B cell (primary cell): ENCODE measurements around the gene ITGA3. TPM values are rescaled to one million over a fixed set of nuclear protein-coding genes. Genes with fewer than 3 reads are reported as not detected.

Experiments used
- ATAC-seq: fragments of 200-7000 bp; cut with Tn5 transposase; one replicate; pipeline ENCODE4 v1.10.0; 2021; ENCODE audit warnings: low read depth, mild to moderate bottlenecking, moderate number of reproducible peaks, moderate library complexity
- CTCF ChIA-PET: fragments of 350-600 bp; sonication (Branson Sonifier 250); formaldehyde crosslinking; loops from one replicate; lab custom pipeline; 2021; ENCODE audit warnings: antibody characterized with exemption, inconsistent platforms; lab: Charles Lee
- POLR2A ChIA-PET: fragments of 350-600 bp; sonication (Branson Sonifier 250); formaldehyde crosslinking; loops from one replicate; lab custom pipeline; 2021; ENCODE audit warnings: antibody characterized with exemption; lab: Charles Lee
- DNase-seq: peaks from one replicate; pipeline ENCODE4 v3.0.0; 2013
- H2AFZ ChIP-seq: 2 replicates; pipeline ENCODE4 v1.6.1; 2012; ENCODE audit warnings: mild to moderate bottlenecking, low read depth, low read length; ENCODE audit not compliant: insufficient read depth, poor library complexity, severe bottlenecking
- H3K27ac ChIP-seq, 2 donors: 1 replicate in 1 of 2; 2 replicates in 1 of 2; pipeline ENCODE4 v1.5.1; 2012 to 2013; ENCODE audit warnings: low read length in 2 of 2, mild to moderate bottlenecking in 2 of 2, moderate library complexity in 1 of 2
- H3K27me3 ChIP-seq, 4 experiments: fragments of 200-600 bp in 1 of 4; sonication (generic) in 1 of 4; replicated peaks in 1 of 4; 1 replicate in 2 of 4; 2 replicates in 2 of 4; pipeline versions ENCODE4 v1.6.1 to v1.7.0; 2013 to 2016; ENCODE audit warnings: low read length in 3 of 4, mild to moderate bottlenecking in 2 of 4, mixed read lengths in 1 of 4, moderate library complexity in 1 of 4; ENCODE audit not compliant: insufficient read depth in 4 of 4, control insufficient read depth in 3 of 4; ENCODE audit errors: control extremely low read depth in 1 of 4
- H3K36me3 ChIP-seq, 2 experiments: replicated peaks in 1 of 2; 1 replicate in 1 of 2; 2 replicates in 1 of 2; pipeline versions ENCODE4 v1.6.1 to v1.7.1; 2013; ENCODE audit warnings: low read length in 1 of 2; ENCODE audit not compliant: insufficient read depth in 2 of 2, control insufficient read depth in 1 of 2; ENCODE audit errors: control extremely low read depth in 1 of 2, extremely low read depth in 1 of 2
- H3K4me1 ChIP-seq, 2 donors: fragments of 200-600 bp in 1 of 2; sonication (generic) in 1 of 2; 1 replicate in 1 of 2; 2 replicates in 1 of 2; pipeline versions ENCODE4 v1.5.1 to v1.6.1; 2013 to 2017; ENCODE audit warnings: low read length in 2 of 2; ENCODE audit not compliant: control insufficient read depth in 2 of 2, insufficient read depth in 2 of 2
- H3K4me2 ChIP-seq: replicated peaks from 2 replicates; pipeline ENCODE3; 2012; ENCODE audit warnings: mild to moderate bottlenecking, low read depth, low read length; ENCODE audit not compliant: poor library complexity, severe bottlenecking
- H3K4me3 ChIP-seq, 5 experiments: fragments of 200-600 bp in 1 of 5; sonication (generic) in 1 of 5; 1 replicate in 3 of 5; 2 replicates in 2 of 5; pipeline versions ENCODE4 v1.5.1 to v1.7.0; 2011 to 2016; ENCODE audit warnings: low read length in 4 of 5, mild to moderate bottlenecking in 4 of 5, low read depth in 2 of 5, control low read depth in 1 of 5, moderate library complexity in 1 of 5; ENCODE audit not compliant: insufficient read depth in 1 of 5; ENCODE audit errors: control extremely low read depth in 1 of 5, extremely low read depth in 1 of 5
- H3K79me2 ChIP-seq: fragments of 200-600 bp; sonication (generic); one replicate; pipeline ENCODE4 v1.6.0; 2016; ENCODE audit warnings: low read length; ENCODE audit not compliant: control insufficient read depth, insufficient read depth
- H3K9ac ChIP-seq: fragments of 200-600 bp; sonication (generic); 2 replicates; pipeline ENCODE4 v1.6.1; 2017; ENCODE audit warnings: mild to moderate bottlenecking, low read length, moderate library complexity
- H3K9me3 ChIP-seq, 3 donors: one replicate each; pipeline versions ENCODE4 v1.6.1 to v1.7.1; 2013; ENCODE audit warnings: low read length in 2 of 3; ENCODE audit not compliant: control insufficient read depth in 2 of 3, insufficient read depth in 1 of 3; ENCODE audit errors: control extremely low read depth in 1 of 3
- H4K20me1 ChIP-seq: 2 replicates; pipeline ENCODE4 v1.6.0; 2012; ENCODE audit warnings: mild to moderate bottlenecking, low read length; ENCODE audit not compliant: insufficient read depth, control insufficient read depth, poor library complexity, severe bottlenecking
- H3K27ac Mint-ChIP-seq: one replicate; pipeline ENCODE4 v1.8.0; 2021; ENCODE audit warnings: mixed read lengths
- H3K27me3 Mint-ChIP-seq: one replicate; pipeline ENCODE4 v1.8.0; 2021; ENCODE audit warnings: mixed read lengths
- H3K4me1 Mint-ChIP-seq: one replicate; pipeline ENCODE4 v1.8.0; 2021; ENCODE audit warnings: mixed read lengths
- H3K4me3 Mint-ChIP-seq: one replicate; pipeline ENCODE4 v1.8.0; 2021; ENCODE audit warnings: mixed read lengths
- H3K9me3 Mint-ChIP-seq: one replicate; pipeline ENCODE4 v1.8.0; 2022; ENCODE audit warnings: mixed read lengths; ENCODE audit not compliant: insufficient read depth
- CTCF ChIP-seq: fragments of 200-600 bp; IDR thresholded peaks from one replicate; pipeline ENCODE4 v1.8.0; 2022; ENCODE audit warnings: antibody characterized with exemption, mild to moderate bottlenecking
- EZH2 ChIP-seq: IDR thresholded peaks from 2 replicates; pipeline ENCODE4 v1.6.1; 2012; ENCODE audit warnings: borderline replicate concordance, low read depth, mild to moderate bottlenecking, moderate library complexity, low read length; ENCODE audit not compliant: insufficient read depth, poor library complexity, severe bottlenecking
- WGBS: methylation state at CpG from one replicate; pipeline ENCODE4 v1.1.5; 2013; ENCODE audit warnings: missing lambda C conversion rate; ENCODE audit not compliant: insufficient coverage; 5-methylcytosine and 5-hydroxymethylcytosine counted together
- intact Hi-C: fragments of 100-400 bp; cut with micrococcal nuclease; formaldehyde crosslinking; loops from one replicate; pipeline ENCODE4 v1.10.0; 2022
- polyA plus RNA-seq: library from polyadenylated mRNA; depleted of rRNA; stranded (reverse); fragments of >200 nt; gene quantifications from 2 replicates; pipeline ENCODE4 v1.2.3, GENCODE V29; 2012
- total RNA-seq, 2 donors: library from RNA; stranded (reverse); fragments of 120-200 nt in 1 of 2; gene quantifications; 1 replicate in 1 of 2; 2 replicates in 1 of 2; pipeline versions ENCODE4 v1.2.3 to v1.2.4, GENCODE V29; 2013 to 2022

ITGA3 gene
- total and polyA plus RNA-seq, 2 donors (not counting 1 experiment from before 2014, with no cell fraction given): 11.9 to 13.3 TPM

GRCh38 chr17:50120475-50121253, 64.8 kb downstream of the ITGA3 start:
- H4K20me1 ChIP-seq: no peaks in the 10 kb centered on the region
- 88% methylated on average over 5 of the region's 7 CpGs for WGBS
- ChIA-PET POLR2A (interaction anchor here (0.6 kb wide), 2 partner anchors 36 to 286 kb away, joined by 3 to 6 read pairs; no protein-coding TSS in a partner anchor), CTCF (interaction anchor here (1.3 to 3.7 kb wide), 6 partner anchors 18 to 58 kb away, joined by 3 to 18 read pairs (median 8); partner anchors contain the start of gene PDK2)
- peaks cover 10 to 14% of the 10 kb centered on the region in 2 donors for H3K4me1 ChIP-seq
- Mint-ChIP-seq H3K27me3 (peaks cover 42% of the 10 kb centered on the region), H3K4me3 (no peak overlapping the region), H3K4me1 (peaks cover 8% of the 10 kb centered on the region), H3K27ac (no peak overlapping the region), H3K9me3 (no peaks in the 10 kb centered on the region)
- no peak overlapping the region for H3K4me2 ChIP-seq
- H3K9me3 ChIP-seq: no peaks in the 10 kb centered on the region
- DNase-seq (no peak), ATAC-seq (no peak)
- H3K27me3 ChIP-seq: peaks cover 0 to 35% (median 11%) of the 10 kb centered on the region in 4 experiments
- H3K27ac ChIP-seq: no peak overlapping the region
- no peaks in the 10 kb centered on the region for H3K36me3 ChIP-seq
- H3K79me2 ChIP-seq: no peaks in the 10 kb centered on the region
- no peak overlapping the region for H2AFZ ChIP-seq
- intact Hi-C loops: no loop called here
- no peak overlapping the region for H3K9ac ChIP-seq
- H3K4me3 ChIP-seq: no peak overlapping the region
- TF ChIP-seq CTCF: no peak
- no peak for TF ChIP-seq EZH2

GRCh38 chr17:50122945-50123344, 67.0 kb downstream of the ITGA3 start:
- H3K4me1 Mint-ChIP-seq: peaks cover 5% of the 10 kb centered on the region
- 100% methylated on average over 2 of the region's 3 CpGs for WGBS
- Histone ChIP-seq H3K9ac (no peak overlapping the region), H3K36me3 (no peaks in the 10 kb centered on the region), H3K4me1 (peaks cover 5% of the 10 kb centered on the region in 2 donors), H3K9me3 (peaks cover 0 to 1% (median 0%) of the 10 kb centered on the region in 3 donors), H3K4me3 (no peak overlapping the region), H3K4me2 (no peak overlapping the region), H3K27me3 (peaks cover 0 to 21% (median 3%) of the 10 kb centered on the region in 4 experiments), H2AFZ (no peak overlapping the region), H3K27ac (no peak overlapping the region), H3K79me2 (no peaks in the 10 kb centered on the region), H4K20me1 (no peaks in the 10 kb centered on the region)
- TF ChIP-seq CTCF (no peak), EZH2 (no peak)
- DNase-seq (no peak), ATAC-seq (no peak)
- ChIA-PET POLR2A (no interaction called here), CTCF (interaction anchor here (0.6 to 1.6 kb wide), 5 partner anchors 9 to 744 kb away, joined by 3 to 7 read pairs (median 4); partner anchors contain the start of gene TOB1)
- intact Hi-C loops: no loop called here
- H3K27ac Mint-ChIP-seq: no peak overlapping the region
- H3K4me3 Mint-ChIP-seq: no peak overlapping the region
- H3K9me3 Mint-ChIP-seq: no peaks in the 10 kb centered on the region
- H3K27me3 Mint-ChIP-seq: peaks cover 26% of the 10 kb centered on the region
